Activated naive CD4-positive, alpha-beta T cell treated with anti-CD3 and anti-CD28 coated beads, Interleukin-2, amount 10 ng/mL, durations not matched to agents 7 days and 5 days (primary cell): ENCODE measurements around the gene PKN3.

Experiments used
- CTCF ChIA-PET: fragments of 350-600 bp; sonication (Branson Sonifier 250); formaldehyde crosslinking; loops from one replicate; lab custom pipeline; 2021; ENCODE audit warnings: antibody characterized with exemption; lab: Charles Lee
- DNase-seq: peaks from one replicate; pipeline ENCODE4 v3.0.0-alpha.2; 2020
- H3K27ac Mint-ChIP-seq: one replicate; pipeline ENCODE4 v1.8.0; 2021; ENCODE audit warnings: mild to moderate bottlenecking, moderate library complexity, mixed read lengths
- H3K27me3 Mint-ChIP-seq: one replicate; pipeline ENCODE4 v1.8.0; 2021; ENCODE audit warnings: mild to moderate bottlenecking, mixed read lengths
- H3K36me3 Mint-ChIP-seq: one replicate; pipeline ENCODE4 v1.8.0; 2021; ENCODE audit warnings: mixed read lengths
- H3K4me1 Mint-ChIP-seq: one replicate; pipeline ENCODE4 v1.8.0; 2021; ENCODE audit warnings: mixed read lengths
- H3K4me3 Mint-ChIP-seq: one replicate; pipeline ENCODE4 v1.8.0; 2021; ENCODE audit warnings: mild to moderate bottlenecking, moderate library complexity, mixed read lengths
- H3K9me3 Mint-ChIP-seq: one replicate; pipeline ENCODE4 v1.8.0; 2021; ENCODE audit warnings: mixed read lengths

PKN3 gene

DNA sequence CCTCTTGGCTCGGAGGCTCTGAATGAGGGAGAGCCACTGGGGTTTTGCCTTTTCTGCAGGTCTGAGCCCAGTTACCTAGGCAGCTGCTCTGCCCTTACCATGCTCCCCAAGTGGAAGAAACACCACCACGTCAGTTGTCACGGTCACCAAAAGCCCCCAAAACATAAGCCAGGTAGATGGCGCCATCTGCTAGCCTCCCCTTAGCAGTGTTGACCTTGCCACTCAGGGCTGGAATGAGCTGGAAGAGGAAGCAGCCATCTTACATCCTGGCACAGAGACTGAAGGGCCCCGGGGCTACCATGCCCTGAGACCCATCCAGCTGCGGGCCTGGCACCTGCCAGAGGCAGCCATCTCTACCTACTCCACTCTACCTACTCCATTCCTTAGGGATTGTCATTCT is 62.1 kb downstream of the PKN3 start:
- Mint-ChIP-seq H3K27ac (no peak overlapping the region), H3K4me1 (peaks cover 2% of the 10 kb centered on the region), H3K9me3 (no peaks in the 10 kb centered on the region), H3K27me3 (no peaks in the 10 kb centered on the region), H3K4me3 (no peak overlapping the region), H3K36me3 (no peaks in the 10 kb centered on the region)
- CTCF ChIA-PET = interaction anchor here (1.0 kb wide), 1 partner anchor 54 kb away, joined by 5 read pairs; the partner anchor contains the start of gene ENDOG
- DNase-seq = no peak

DNA sequence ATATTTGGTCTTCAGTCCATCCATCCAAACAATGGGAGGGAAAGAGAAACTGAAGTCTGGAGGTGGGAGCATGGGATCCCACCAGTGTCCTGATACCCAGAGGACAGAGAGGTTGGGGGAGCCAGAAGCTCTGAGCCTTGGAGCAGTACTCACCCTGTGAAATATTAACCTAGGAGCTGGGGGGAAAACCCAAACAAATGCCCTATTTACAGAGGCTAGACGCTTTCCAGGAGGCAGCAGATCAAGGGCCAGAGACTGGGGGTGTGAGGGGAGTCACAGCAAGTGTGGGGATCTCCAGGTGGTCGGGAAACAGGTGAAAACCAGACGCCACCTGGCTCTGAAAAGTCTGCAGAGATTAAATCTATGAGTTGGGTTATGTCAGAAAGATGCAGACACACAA is 63.2 kb downstream of the PKN3 start:
- Mint-ChIP-seq H3K9me3 (no peaks in the 10 kb centered on the region), H3K36me3 (peaks cover 2% of the 10 kb centered on the region), H3K27me3 (no peaks in the 10 kb centered on the region), H3K4me1 (peaks cover 11% of the 10 kb centered on the region), H3K4me3 (no peak overlapping the region), H3K27ac (no peak overlapping the region)
- CTCF ChIA-PET = interaction anchor here (1.0 kb wide), 1 partner anchor 53 kb away, joined by 5 read pairs; the partner anchor contains the start of gene ENDOG
- no peak for DNase-seq

DNA sequence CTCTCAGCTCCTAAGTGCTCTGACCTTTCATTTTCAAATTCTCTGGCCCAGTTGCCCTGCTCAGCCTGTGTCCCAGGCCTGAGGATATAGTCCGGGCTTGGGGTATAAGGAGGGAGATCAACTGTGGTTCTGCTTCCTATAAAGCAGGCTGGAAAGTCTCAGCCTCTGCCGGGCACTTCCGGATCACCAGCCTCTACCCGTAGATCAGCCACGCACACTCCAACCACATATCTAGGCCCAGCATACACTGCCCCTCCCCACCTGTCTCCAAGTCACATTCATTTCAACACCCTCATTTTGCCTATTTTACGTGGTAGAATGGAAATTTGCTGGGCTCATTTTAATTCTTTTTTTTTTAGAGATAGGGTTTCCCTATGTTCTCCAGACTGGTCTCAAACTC is 66.3 kb downstream of the PKN3 start:
- H3K36me3 Mint-ChIP-seq = peaks cover 3% of the 10 kb centered on the region
- H3K9me3 Mint-ChIP-seq = no peaks in the 10 kb centered on the region
- no peak overlapping the region for H3K27ac Mint-ChIP-seq
- H3K27me3 Mint-ChIP-seq = no peaks in the 10 kb centered on the region
- H3K4me1 Mint-ChIP-seq = peaks cover 23% of the 10 kb centered on the region
- CTCF ChIA-PET = no interaction called here
- no peak overlapping the region for H3K4me3 Mint-ChIP-seq
- DNase-seq = no peak
